HEK293T (cell line): ENCODE measurements around the gene SCN2B.

Experiments
- ARNT ChIP-seq: fragments of 450-650 bp; IDR thresholded peaks from 2 replicates; pipeline ENCODE4 v1.6.1; 2017; ENCODE audit warnings: mild to moderate bottlenecking
- BHLHE40 ChIP-seq: fragments of 450-650 bp; IDR thresholded peaks from 2 replicates; pipeline ENCODE4 v1.6.1; 2016; ENCODE audit warnings: mild to moderate bottlenecking, moderate library complexity, borderline replicate concordance
- CTBP1 ChIP-seq: fragments of 450-650 bp; IDR thresholded peaks from 2 replicates; pipeline ENCODE4 v1.6.1; 2016; ENCODE audit warnings: borderline replicate concordance
- ELF4 ChIP-seq: fragments of 450-650 bp; IDR thresholded peaks from 2 replicates; pipeline ENCODE4 v1.6.1; 2017; ENCODE audit warnings: antibody characterized with exemption
- FOXA1 ChIP-seq: fragments of 450-650 bp; IDR thresholded peaks from 2 replicates; pipeline ENCODE4 v1.6.1; 2016; ENCODE audit warnings: mild to moderate bottlenecking
- FOXK2 ChIP-seq: fragments of 450-650 bp; IDR thresholded peaks from 2 replicates; pipeline ENCODE4 v1.6.1; 2016; ENCODE audit warnings: mild to moderate bottlenecking
- FOXM1 ChIP-seq: fragments of 450-650 bp; IDR thresholded peaks from 2 replicates; pipeline ENCODE4 v1.6.1; 2017; ENCODE audit warnings: mild to moderate bottlenecking, borderline replicate concordance
- HDGF ChIP-seq: fragments of 450-650 bp; IDR thresholded peaks from 2 replicates; pipeline ENCODE4 v1.6.1; 2017; ENCODE audit warnings: antibody characterized with exemption, borderline replicate concordance
- L3MBTL2 ChIP-seq: fragments of 450-650 bp; conservative IDR thresholded peaks from 2 replicates; pipeline ENCODE4 v1.6.1; 2016; ENCODE audit warnings: mild to moderate bottlenecking
- PKNOX1 ChIP-seq: fragments of 450-650 bp; IDR thresholded peaks from 2 replicates; pipeline ENCODE4 v1.6.1; 2016
- SP1 ChIP-seq: fragments of 450-650 bp; IDR thresholded peaks from 2 replicates; pipeline ENCODE4 v1.6.1; 2017
- SUZ12 ChIP-seq: fragments of 450-650 bp; IDR thresholded peaks from 2 replicates; pipeline ENCODE4 v1.6.1; 2016; ENCODE audit warnings: mild to moderate bottlenecking
- TARDBP ChIP-seq: fragments of 450-650 bp; IDR thresholded peaks from 2 replicates; pipeline ENCODE4 v1.6.1; 2016
- ZNF384 ChIP-seq: fragments of 450-650 bp; IDR thresholded peaks from 2 replicates; pipeline ENCODE4 v1.6.1; 2016

DNA sequence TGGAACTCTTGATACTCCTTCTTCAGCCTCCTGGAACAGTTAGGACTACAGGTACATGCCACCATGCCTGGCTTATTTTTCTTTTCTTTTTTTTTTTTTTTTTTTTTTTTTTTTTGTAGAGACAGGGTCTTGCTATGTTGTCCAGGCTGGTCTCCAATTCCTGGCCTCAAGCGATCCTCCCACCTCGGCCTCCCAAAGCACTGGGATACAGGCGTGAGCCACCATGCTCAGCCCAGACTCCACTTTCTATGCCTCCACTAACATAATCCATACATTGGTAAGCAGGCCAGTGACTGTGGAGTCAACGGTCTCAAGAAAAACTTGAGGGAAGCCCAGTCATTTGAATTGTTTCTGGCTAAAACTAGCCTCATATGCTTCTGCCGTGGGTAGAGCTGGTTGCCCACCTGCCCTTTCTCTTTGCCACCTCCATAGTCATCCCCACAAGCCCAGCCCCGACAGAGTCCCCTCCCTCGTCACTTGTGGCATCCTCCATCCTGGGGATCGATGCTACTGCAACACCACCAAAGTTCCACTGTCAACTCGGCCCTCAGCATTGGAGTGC is 2.4 kb downstream of the SCN2B start:
- TF ChIP-seq L3MBTL2 (no peak), SP1 (no peak), TARDBP (no peak), SUZ12 (no peak), FOXA1 (no peak), FOXM1 (no peak), BHLHE40 (no peak), FOXK2 (no peak), PKNOX1 (no peak), ARNT (no peak), ZNF384 (no peak), HDGF (no peak), ELF4 (no peak), CTBP1 (no peak)
